ENCODE data around the gene OOSP4A. TPM values are rescaled to one million over a fixed set of nuclear protein-coding genes. Genes with fewer than 3 reads are reported as not detected.
"Not testable (repeated sequence)": the region's sequence is repeated elsewhere in the genome, so short reads cannot be mapped to it uniquely, and the experiment has no call there.

The OOSP4A gene
- total and polyA plus RNA-seq, 2 of the 4 experiments (the other 2 are of a cell fraction): not detected

GRCh38 chr11:59981106-59981770 lies 17.4 kb downstream of the OOSP4A start:
- Histone ChIP-seq H4K20me1 (ENCODE audit: insufficient read depth, low read length) (no peaks in the 10 kb centered on the region), H3K18ac (ENCODE audit: low read depth, low read length) (no peak overlapping the region), H3K9me1 (ENCODE audit: insufficient read depth, low read length) (no peaks in the 10 kb centered on the region), H3K4me1 (ENCODE audit: control insufficient read depth, insufficient read depth, low read length) (no peaks in the 10 kb centered on the region), H3K27me3 (ENCODE audit: control insufficient read depth, insufficient read depth, low read length) (no peaks in the 10 kb centered on the region), H2BK120ac (ENCODE audit: low read depth, low read length) (no peak overlapping the region), H2AK5ac (ENCODE audit: low read depth, low read length) (no peak overlapping the region), H4K91ac (ENCODE audit: insufficient read depth, low read depth, low read length) (no peak overlapping the region), H3K4ac (ENCODE audit: low read depth, low read length) (no peak overlapping the region), H3K4me3 (ENCODE audit: insufficient read depth, low read depth, low read length) (no peak overlapping the region), H2BK20ac (ENCODE audit: low read depth, low read length) (no peak overlapping the region), H2BK5ac (ENCODE audit: low read depth, low read length, poor library complexity, severe bottlenecking) (no peak overlapping the region), H3K9ac (ENCODE audit: low read depth, low read length) (no peak overlapping the region), H3K23ac (ENCODE audit: low read depth, low read length) (no peak overlapping the region), H3K4me2 (ENCODE audit: low read depth, low read length) (no peak overlapping the region), H3K56ac (ENCODE audit: extremely low read depth, insufficient read depth, low read length) (no peak overlapping the region), H4K8ac (ENCODE audit: low read depth in 2 of 2, low read length in 2 of 2) (no peak overlapping the region), H3K14ac (replicated peaks; ENCODE audit: low read depth, low read length) (no peak overlapping the region), H3K27ac (ENCODE audit: insufficient read depth, low read length) (no peak overlapping the region), H3K9me3 (ENCODE audit: control insufficient read depth, insufficient read depth, low read length) (no peaks in the 10 kb centered on the region), H2BK15ac (ENCODE audit: low read depth, low read length) (no peak overlapping the region), H2AK9ac (replicated peaks; ENCODE audit: low read depth, low read length, poor library complexity) (no peak overlapping the region), H3K79me1 (ENCODE audit: low read depth in 1 of 2, low read length in 2 of 2) (no peaks in the 10 kb centered on the region), H2AFZ (replicated peaks; ENCODE audit: low read length, poor library complexity) (no peak overlapping the region), H4K5ac (ENCODE audit: low read depth, low read length) (no peak overlapping the region), H3K36me3 (ENCODE audit: control insufficient read depth, insufficient read depth, low read length) (no peaks in the 10 kb centered on the region)
- ChIA-PET CTCF (no interaction called here), POLR2A (ENCODE audit: unreplicated experiment) (no interaction called here)
- BruUV-seq (replicated peaks): no TSS peak
- no CpG with 5 or more reads among the region's 4 CpGs for WGBS, 2 experiments (ENCODE audit: extremely low coverage in 2 of 2, insufficient read length in 1 of 2)
- in situ Hi-C loops (cut with MboI; ENCODE audit: low sequenced_read_pairs): no loop called here
- no peak for ATAC-seq (ENCODE audit: low read depth)
- dilution Hi-C loops (cut with HindIII; ENCODE audit: low sequenced_read_pairs, unreplicated experiment): no loop called here
- DNase-seq: no peak
- intact Hi-C loops (cut with micrococcal nuclease): no loop called here
- TF ChIP-seq USF2 (IDR thresholded peaks at IDR 0.05; ENCODE audit: low read depth, low read length): no peak
- no peak for TF ChIP-seq POLR2A (IDR thresholded peaks at IDR 0.05; ENCODE audit: low read depth, low read length)
- TF ChIP-seq CHD1 (IDR thresholded peaks at IDR 0.05; ENCODE audit: low read depth, low read length): no peak
- TF ChIP-seq MAZ (IDR thresholded peaks at IDR 0.05; ENCODE audit: borderline replicate concordance, low read depth, low read length): no peak
- TF ChIP-seq SMC3 (IDR thresholded peaks at IDR 0.05; ENCODE audit: low read depth, low read length): no peak

DNA sequence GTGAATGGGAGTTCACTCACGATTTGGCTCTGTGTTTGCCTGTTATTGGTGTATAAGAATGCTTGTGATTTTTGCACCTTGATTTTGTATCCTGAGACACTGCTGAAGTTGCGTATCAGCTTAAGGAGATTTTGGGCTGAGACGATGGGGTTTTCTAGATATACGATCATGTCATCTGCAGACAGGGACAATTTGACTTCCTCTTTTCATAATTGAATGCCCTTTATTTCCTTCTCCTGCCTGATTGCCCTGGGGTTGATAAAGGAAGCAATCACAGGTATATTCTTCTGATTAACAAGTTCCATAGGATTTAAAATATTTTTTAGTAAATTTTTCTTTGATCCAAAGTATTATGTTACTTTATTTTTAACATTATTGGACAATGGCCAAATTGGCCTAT lies 18.2 kb downstream of the OOSP4A start:
- intact Hi-C loops (cut with micrococcal nuclease); H2AFZ ChIP-seq (replicated peaks; ENCODE audit: low read length, poor library complexity); DNase-seq; H4K8ac ChIP-seq (ENCODE audit: low read depth in 2 of 2, low read length in 2 of 2); H3K4me2 ChIP-seq (ENCODE audit: low read depth, low read length); H4K91ac ChIP-seq (ENCODE audit: insufficient read depth, low read depth, low read length); H3K9ac ChIP-seq (ENCODE audit: low read depth, low read length); H3K36me3 ChIP-seq (ENCODE audit: control insufficient read depth, insufficient read depth, low read length); ATAC-seq (ENCODE audit: low read depth); H2BK120ac ChIP-seq (ENCODE audit: low read depth, low read length); POLR2A ChIA-PET (ENCODE audit: unreplicated experiment); H3K23ac ChIP-seq (ENCODE audit: low read depth, low read length); H3K4ac ChIP-seq (ENCODE audit: low read depth, low read length); H2AK5ac ChIP-seq (ENCODE audit: low read depth, low read length); H2AK9ac ChIP-seq (replicated peaks; ENCODE audit: low read depth, low read length, poor library complexity); H3K14ac ChIP-seq (replicated peaks; ENCODE audit: low read depth, low read length); H3K18ac ChIP-seq (ENCODE audit: low read depth, low read length); H3K27me3 ChIP-seq (ENCODE audit: control insufficient read depth, insufficient read depth, low read length); CTCF ChIA-PET; H2BK15ac ChIP-seq (ENCODE audit: low read depth, low read length); H3K9me3 ChIP-seq (ENCODE audit: control insufficient read depth, insufficient read depth, low read length); H3K27ac ChIP-seq (ENCODE audit: insufficient read depth, low read length); H3K56ac ChIP-seq (ENCODE audit: extremely low read depth, insufficient read depth, low read length); H4K20me1 ChIP-seq (ENCODE audit: insufficient read depth, low read length); H3K79me1 ChIP-seq (ENCODE audit: low read depth in 1 of 2, low read length in 2 of 2); H2BK5ac ChIP-seq (ENCODE audit: low read depth, low read length, poor library complexity, severe bottlenecking); H2BK20ac ChIP-seq (ENCODE audit: low read depth, low read length); H3K4me3 ChIP-seq (ENCODE audit: insufficient read depth, low read depth, low read length); H3K4me1 ChIP-seq (ENCODE audit: control insufficient read depth, insufficient read depth, low read length); H3K9me1 ChIP-seq (ENCODE audit: insufficient read depth, low read length); BruUV-seq (replicated peaks); in situ Hi-C loops (cut with MboI; ENCODE audit: low sequenced_read_pairs); dilution Hi-C loops (cut with HindIII; ENCODE audit: low sequenced_read_pairs, unreplicated experiment); H4K5ac ChIP-seq (ENCODE audit: low read depth, low read length): not testable (repeated sequence)
- no CpG with 5 or more reads among the region's 4 CpGs for WGBS, 2 experiments (ENCODE audit: extremely low coverage in 2 of 2, insufficient read length in 1 of 2)

Measured in IMR-90 (cell line).